NK-92 (cell line): ENCODE measurements around the gene PAFAH1B1.
"Not testable (repeated sequence)": the region's sequence is repeated elsewhere in the genome, so short reads cannot be mapped to it uniquely, and the experiment has no call there.

Experiments used
- DNase-seq: peaks from one replicate; lab custom pipeline; 2025; ENCODE audit not compliant: unreplicated experiment; lab: John Stamatoyannopoulos, UW

Gene PAFAH1B1

GRCh38 chr17:2688351-2689342, 95.2 kb downstream of the PAFAH1B1 start:
- DNase-seq, result no peak

- DNase-seq, result no peak
Measured at GRCh38 chr17:2689411-2690164, 96.1 kb downstream of the PAFAH1B1 start.

DNA sequence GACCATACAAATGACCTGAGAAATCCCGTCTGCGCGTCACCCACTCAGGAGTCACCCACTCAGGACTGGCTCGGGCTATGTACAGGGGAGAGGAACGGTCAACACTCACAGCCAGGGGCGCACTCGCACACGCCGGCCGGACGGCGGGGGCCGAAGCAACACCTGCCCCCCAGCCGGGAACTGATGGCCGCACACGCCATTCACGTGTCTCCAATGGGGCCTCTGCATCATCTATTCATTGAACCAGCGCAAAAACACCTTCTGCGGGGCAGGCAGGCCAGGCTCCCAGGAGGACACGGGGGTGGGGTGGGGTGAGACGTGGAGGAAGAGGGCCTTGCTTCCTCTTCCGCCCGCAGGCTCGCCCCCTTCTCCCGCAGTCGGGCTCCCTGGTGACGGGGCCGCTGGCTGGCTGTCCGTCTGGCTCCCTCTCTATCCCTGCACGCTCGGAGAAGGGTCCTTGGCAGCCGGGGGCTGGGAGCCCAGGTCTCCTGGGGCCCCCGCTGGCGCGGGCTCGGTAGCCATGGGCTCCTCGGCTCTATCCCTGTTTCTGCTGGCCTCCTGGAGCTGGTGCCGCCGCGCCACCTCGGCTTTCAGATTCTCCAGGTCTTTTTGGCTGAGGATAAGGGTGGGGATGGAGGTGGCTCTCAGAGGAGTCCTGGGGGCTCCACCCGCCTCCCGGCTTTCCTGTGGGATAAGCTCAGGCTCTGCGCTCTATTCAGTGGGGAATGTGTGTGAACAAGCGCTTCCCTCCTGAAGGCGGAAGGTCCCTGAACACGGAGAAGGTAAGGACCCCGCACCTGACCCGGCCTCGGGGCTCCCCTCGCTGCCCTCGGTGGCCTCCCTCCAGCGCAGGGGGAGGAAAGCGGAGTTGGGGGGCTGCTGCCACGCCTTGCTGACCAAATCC, 97.0 kb downstream of the PAFAH1B1 start:
- DNase-seq, result no peak

DNA sequence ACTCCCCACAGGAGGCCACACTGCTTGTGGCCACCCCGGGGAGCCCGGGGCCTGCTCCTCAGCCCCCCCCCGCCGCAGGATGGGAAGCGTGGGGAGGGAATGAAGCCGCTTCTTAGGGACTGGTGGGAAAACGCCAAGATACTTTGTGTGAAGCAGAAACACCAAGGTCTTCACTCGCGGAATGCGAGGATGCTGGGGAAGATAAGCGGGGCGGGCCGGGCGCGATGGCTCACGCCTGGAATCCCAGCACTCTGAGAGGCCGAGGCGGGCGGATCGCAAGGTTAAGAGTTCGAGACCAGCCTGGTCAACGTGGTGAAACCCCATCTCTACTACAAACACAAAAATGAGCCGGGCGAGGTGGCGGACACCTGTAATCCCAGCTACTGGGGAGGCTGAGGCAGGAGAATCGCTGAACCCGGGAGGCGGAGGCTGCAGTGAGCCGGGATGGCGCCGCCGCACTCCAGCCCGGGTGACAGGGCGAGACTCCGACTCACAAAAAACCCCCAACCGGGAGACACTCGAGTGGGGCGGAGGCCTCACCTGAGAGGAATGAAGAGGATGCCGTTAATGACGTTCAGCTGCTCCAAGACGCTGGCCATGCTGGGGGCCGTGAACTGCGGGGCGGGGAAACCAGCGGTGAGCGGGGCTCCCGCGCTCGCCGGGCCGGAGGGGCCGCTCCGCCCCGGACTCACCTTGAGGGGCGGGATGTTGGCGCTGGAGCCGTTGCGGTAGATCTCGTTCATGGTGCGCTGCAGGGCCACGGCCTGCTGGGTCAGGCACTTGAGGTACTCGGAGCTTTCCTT, 97.8 kb downstream of the PAFAH1B1 start:
- DNase-seq, result no peak

GRCh38 chr17:2691965-2692780, 98.7 kb downstream of the PAFAH1B1 start:
- DNase-seq, result no peak

GRCh38 chr17:2692781-2693135, 99.3 kb downstream of the PAFAH1B1 start:
- DNase-seq, result no peak

DNA sequence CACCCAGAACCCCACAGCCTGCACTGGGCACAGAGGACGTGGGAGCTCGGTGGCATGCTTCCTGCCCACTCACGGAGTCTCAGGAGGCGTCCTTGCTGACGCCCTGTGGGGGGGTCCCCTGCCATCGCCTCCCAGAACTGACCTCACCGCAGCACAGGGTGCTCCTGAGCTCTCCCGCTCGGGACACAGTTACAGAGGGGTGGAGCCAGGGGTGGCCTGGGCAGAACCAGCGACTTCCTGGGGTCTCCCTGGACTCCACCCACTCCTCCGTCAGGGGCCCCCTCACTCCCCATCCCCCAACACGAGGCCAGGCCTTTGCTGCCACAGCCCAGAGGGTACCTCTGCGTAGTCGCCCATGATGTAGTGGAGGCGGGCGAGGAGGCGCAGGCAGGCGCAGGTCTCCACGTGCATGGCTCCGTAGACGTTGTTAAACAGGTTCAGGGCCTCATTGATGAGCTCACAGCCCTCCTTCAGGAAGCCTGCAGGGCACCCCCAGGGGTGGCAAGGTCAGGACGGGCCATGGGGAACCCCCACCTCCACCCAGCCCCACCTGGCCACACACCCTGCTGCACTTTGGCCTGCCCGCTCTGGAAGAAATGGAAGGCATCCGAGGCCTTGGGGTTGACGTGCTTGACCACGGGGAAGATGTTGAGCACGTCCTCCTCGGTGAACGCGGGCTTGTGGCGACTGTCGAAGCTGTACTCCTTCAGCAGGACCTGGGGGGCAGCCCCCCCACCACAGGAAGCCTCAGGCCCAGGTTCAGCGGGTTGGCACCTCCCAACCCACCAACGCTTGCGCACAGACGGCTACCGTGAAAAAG, 100.3 kb downstream of the PAFAH1B1 start:
- DNase-seq, result no peak

DNA sequence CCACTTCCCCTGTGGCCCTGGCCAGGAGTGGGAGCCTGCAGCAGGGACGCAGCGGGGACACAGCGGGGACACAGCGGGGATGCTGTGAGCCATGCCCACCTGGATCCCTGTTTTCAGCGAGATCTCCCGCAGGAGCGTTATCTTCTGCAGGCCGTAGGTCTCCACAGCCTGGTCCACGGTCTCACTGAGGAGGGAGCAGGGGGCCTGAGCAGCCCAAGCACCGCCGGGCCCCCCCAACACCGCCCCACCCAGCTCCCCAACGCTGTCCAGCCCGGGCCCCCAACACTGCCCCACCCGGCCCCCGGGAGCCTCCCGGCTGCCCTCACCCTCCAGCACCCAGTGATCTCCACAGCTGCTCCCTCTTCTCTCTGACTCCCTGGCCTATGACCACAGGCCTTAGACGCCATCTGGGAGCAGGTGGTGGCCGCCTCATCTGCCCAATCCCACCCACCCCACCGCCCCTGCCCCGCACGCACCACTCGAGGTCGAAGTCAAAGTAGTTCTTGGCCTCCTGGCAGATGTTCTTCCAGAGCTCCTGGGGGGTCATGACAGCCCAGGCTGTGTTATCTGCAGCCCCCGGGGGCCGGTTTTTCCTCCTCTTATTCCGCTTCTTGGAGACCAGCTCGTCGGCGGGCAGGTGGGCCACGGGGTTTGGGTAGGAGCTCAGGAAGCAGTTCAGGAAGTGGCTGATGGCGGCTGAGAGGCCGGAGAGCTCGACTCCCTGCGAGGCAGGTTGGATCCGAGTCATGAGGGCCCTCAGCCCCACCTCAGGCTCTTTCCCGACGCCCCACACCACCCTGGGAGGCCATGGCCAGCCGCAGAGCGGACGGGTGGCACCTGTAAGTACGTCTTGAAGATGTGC, 101.2 kb downstream of the PAFAH1B1 start:
- DNase-seq, result no peak

DNA sequence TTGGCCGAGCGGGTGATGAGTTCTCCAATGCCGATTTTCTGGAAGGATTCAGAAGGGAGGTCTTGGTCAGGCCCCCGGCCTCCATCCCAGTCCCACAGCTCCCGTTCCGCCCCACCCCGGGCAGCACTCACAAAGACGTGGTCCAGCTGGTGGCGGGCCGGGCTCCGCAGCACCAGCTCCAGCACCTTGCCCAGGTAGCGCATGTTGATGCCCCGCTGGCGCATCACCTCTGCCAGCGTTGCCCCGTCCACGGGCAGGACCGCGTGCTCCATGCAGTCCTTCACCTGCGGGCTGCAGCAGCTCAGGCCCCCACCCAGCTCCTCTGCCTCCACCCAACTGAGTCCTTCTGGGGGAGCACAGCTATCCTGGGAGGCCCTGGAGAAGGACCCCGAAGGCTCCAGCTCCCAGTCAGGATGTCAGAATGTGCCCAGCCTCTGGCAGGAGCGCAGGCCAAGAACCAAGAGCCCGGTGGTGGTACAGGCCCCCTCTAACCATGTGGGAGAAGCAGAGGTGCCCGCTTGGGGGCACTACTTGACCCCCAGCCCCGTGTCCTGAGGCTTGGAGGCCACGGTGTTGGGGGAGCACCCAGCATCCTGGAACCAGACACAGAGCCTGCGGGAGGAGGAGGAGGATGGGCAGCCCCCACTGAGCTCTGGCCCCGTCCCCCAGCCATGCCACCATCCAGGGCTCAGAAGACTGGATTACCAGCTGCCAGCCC, 101.9 kb downstream of the PAFAH1B1 start:
- no peak for DNase-seq

GRCh38 chr17:2695961-2696760, 102.7 kb downstream of the PAFAH1B1 start:
- no peak for DNase-seq

DNA sequence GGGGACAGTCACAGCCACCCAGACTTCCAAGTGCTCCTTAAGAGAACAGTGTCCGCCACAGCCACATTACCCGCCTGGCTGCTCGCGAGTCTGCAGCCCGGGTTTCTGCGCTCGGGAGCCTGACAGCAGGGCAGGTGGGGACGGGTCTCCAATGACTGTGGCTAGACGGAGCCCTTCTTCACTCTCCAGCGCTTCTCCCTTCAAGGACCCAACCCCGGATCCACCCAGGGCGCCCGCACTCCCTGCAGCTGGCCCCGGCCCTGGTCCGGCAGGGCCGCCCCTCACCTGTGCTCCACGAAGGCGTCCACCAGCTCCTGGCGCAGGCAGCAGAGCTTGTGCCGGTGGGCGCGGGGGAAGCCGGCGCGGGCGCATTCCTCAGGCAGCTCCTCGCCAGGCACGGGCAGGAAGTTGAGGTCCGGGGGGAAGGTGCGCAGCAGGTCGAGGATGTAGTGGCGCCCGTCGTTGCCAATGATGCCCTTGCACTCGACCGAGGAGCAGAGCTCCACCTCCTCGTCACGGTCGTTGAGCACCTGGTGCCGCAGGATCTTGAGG, 104.2 kb downstream of the PAFAH1B1 start:
- DNase-seq, result no peak

GRCh38 chr17:2699216-2699805, 105.9 kb downstream of the PAFAH1B1 start:
- DNase-seq, result not testable (repeated sequence)

DNA sequence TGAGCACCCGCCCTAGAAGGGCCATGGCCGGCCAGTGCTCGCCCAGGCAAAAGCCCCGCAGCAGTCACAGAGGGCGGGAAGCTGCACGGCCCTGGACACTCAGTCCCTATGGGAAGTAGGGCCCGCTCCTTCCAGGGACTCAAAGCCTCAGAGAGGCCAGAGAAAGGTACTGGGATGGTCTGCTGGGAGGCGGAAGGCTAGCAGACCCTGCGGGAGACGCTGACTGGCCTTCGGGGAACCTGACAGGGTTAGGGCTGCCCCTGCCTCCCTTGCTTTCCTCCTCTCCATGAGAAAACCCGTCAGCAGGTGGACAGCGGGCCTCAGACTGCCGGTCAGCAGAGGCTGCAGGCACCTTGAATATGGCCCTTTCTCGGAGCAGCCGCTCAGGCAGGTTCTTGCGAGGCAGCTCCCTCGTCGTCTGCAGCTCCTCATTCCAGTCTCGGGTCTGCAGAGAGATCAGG, 106.6 kb downstream of the PAFAH1B1 start:
- DNase-seq, result no peak

DNA sequence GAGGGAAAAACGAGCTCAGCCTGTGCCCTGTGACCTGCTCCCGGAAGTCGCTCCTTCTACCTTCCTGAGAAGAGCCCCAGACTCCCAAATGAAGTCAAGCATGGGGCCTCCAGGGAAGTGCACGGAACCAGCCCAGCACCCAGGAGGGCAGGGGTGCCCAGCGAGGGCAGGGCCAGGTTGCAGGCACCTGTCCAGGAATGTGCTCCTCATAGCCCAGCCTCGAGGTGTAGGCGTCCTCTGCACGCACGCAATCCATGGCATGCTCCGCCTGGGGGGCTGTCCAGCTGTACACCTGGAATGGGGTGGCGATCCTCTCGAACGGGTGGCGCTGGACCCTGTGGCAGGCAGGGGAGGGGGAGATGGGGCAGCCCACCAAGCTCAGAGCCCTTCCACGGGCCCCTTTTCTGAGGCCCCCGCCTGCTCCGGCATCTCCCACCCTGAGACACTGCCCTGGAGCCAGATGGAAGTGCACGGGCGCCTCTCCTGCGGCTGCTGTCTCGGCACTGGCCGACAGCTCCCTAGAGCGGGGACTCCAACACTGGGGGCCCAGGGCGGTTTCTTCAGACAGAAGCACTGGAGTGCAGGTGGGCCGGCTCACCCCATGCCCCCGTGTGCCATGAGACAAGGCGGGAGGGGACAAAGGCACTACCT, 107.2 kb downstream of the PAFAH1B1 start:
- no peak for DNase-seq
